SK-N-SH (cell line): Measurements from ENCODE around the gene CCDC154. TPM values are rescaled to one million over a fixed set of nuclear protein-coding genes. Genes with fewer than 3 reads are reported as not detected.

Source experiments
- CTCF ChIA-PET: fragments of 300-600, 350-600 bp; formaldehyde crosslinking; extraction: SDS; loops from one replicate; lab custom pipeline; 2021; lab: Yijun Ruan, JAX
- POLR2A ChIA-PET: fragments of 350-600 bp; sonication (Branson Sonifier 250); formaldehyde crosslinking; extraction: SDS; loops from one replicate; lab custom pipeline; 2020; ENCODE audit warnings: antibody characterized with exemption, inconsistent platforms; lab: Yijun Ruan, JAX
- DNase-seq: peaks from one replicate; pipeline ENCODE4 v3.0.0; 2012
- H2AFZ ChIP-seq: fragments of 200-600 bp; sonication (generic); 2 replicates; pipeline ENCODE4 v1.8.1; 2016; ENCODE audit warnings: antibody characterized with exemption, mild to moderate bottlenecking, low read depth
- H3F3A ChIP-seq: fragments of 200-600 bp; sonication (generic); replicated peaks from 2 replicates; pipeline ENCODE3; 2016; ENCODE audit warnings: antibody characterized with exemption, mild to moderate bottlenecking; ENCODE audit not compliant: insufficient read depth
- H3K27ac ChIP-seq, 2 experiments: fragments of 200-500 bp in 1 of 2; fragments of 200-600 bp in 1 of 2; sonication (Bioruptor generic) in 1 of 2; sonication (generic), shearing (Covaris generic) in 1 of 2; 2 replicates each; pipeline versions ENCODE4 v1.5.1 to v1.6.1; 2014 to 2016; ENCODE audit warnings: low read depth in 2 of 2, inconsistent platforms in 1 of 2, low read length in 1 of 2, mild to moderate bottlenecking in 1 of 2, mixed read lengths in 1 of 2
- H3K27me3 ChIP-seq: fragments of 200-600 bp; sonication (generic), shearing (Covaris generic); 2 replicates; pipeline ENCODE4 v1.6.1; 2016; ENCODE audit warnings: mixed run types; ENCODE audit not compliant: insufficient read depth
- H3K36me3 ChIP-seq, 2 experiments: fragments of 200-500 bp in 1 of 2; fragments of 200-600 bp in 1 of 2; sonication (Bioruptor generic) in 1 of 2; sonication (generic) in 1 of 2; replicated peaks in 1 of 2; 2 replicates each; pipeline versions ENCODE3 to v1.5.1; 2014 to 2016; ENCODE audit warnings: low read length in 1 of 2, mild to moderate bottlenecking in 1 of 2; ENCODE audit not compliant: insufficient read depth in 2 of 2, control insufficient read depth in 1 of 2
- H3K4me1 ChIP-seq, 2 experiments: fragments of 200-500 bp in 1 of 2; fragments of 200-600 bp in 1 of 2; sonication (Bioruptor generic) in 1 of 2; sonication (generic), shearing (Covaris generic) in 1 of 2; 2 replicates each; pipeline versions ENCODE4 v1.5.1 to v1.6.1; 2014 to 2016; ENCODE audit warnings: low read depth in 1 of 2, low read length in 1 of 2, mixed run types in 1 of 2; ENCODE audit not compliant: insufficient read depth in 2 of 2, control insufficient read depth in 1 of 2
- H3K4me2 ChIP-seq: fragments of 200-600 bp; sonication (generic), shearing (Covaris generic); 2 replicates; pipeline ENCODE4 v1.6.1; 2017; ENCODE audit warnings: mixed run types
- H3K4me3 ChIP-seq, 2 experiments: fragments of 200-500 bp in 1 of 2; fragments of 200-600 bp in 1 of 2; sonication (Bioruptor generic) in 1 of 2; sonication (generic), shearing (Covaris generic) in 1 of 2; 2 replicates each; pipeline versions ENCODE4 v1.5.1 to v1.8.1; 2014 to 2016; ENCODE audit warnings: low read depth in 2 of 2, inconsistent platforms in 1 of 2, low read length in 1 of 2, mild to moderate bottlenecking in 1 of 2, mixed read lengths in 1 of 2, moderate library complexity in 1 of 2
- H3K79me2 ChIP-seq: fragments of 200-600 bp; sonication (generic); 2 replicates; pipeline ENCODE4 v1.8.1; 2017; ENCODE audit warnings: mild to moderate bottlenecking; ENCODE audit not compliant: insufficient read depth
- H3K9ac ChIP-seq: fragments of 200-600 bp; sonication (generic); 2 replicates; pipeline ENCODE4 v1.6.1; 2017; ENCODE audit warnings: mixed run types
- H3K9me2 ChIP-seq: fragments of 200-600 bp; sonication (generic); 2 replicates; pipeline ENCODE4 v1.6.1; 2017; ENCODE audit warnings: mixed run types
- H3K9me3 ChIP-seq: fragments of 200-600 bp; sonication (generic); 2 replicates; pipeline ENCODE4 v1.6.1; 2017; ENCODE audit warnings: mixed run types, mild to moderate bottlenecking, moderate library complexity
- H4K20me1 ChIP-seq: fragments of 200-600 bp; sonication (generic); 2 replicates; pipeline ENCODE4 v1.6.1; 2017; ENCODE audit warnings: mild to moderate bottlenecking, mixed run types; ENCODE audit not compliant: insufficient read depth
- CHD2 ChIP-seq: fragments of 150-350 bp; IDR thresholded peaks from 2 replicates; pipeline ENCODE4 v1.6.1; 2018; ENCODE audit warnings: low read length; ENCODE audit not compliant: partially characterized antibody
- ELF1 ChIP-seq: IDR thresholded peaks from 2 replicates; pipeline ENCODE4 v1.4.0; 2012
- EP300 ChIP-seq, 2 experiments: IDR thresholded peaks; 2 replicates each; pipeline versions ENCODE4 v1.4.0 to v1.6.1; 2012; ENCODE audit warnings: borderline replicate concordance in 1 of 2, low read depth in 1 of 2, low read length in 1 of 2
- FOSL2 ChIP-seq: IDR thresholded peaks from 2 replicates; pipeline ENCODE4 v1.4.0; 2012; ENCODE audit warnings: low read depth, mild to moderate bottlenecking, moderate library complexity, borderline replicate concordance
- FOXM1 ChIP-seq: IDR thresholded peaks from 2 replicates; pipeline ENCODE4 v1.4.0; 2012; ENCODE audit warnings: low read depth, mild to moderate bottlenecking
- GABPA ChIP-seq: IDR thresholded peaks from 2 replicates; pipeline ENCODE4 v1.4.0; 2012; ENCODE audit warnings: low read depth, mild to moderate bottlenecking
- JUND ChIP-seq: IDR thresholded peaks from 2 replicates; pipeline ENCODE4 v1.4.0; 2012
- MXI1 ChIP-seq: IDR thresholded peaks from 2 replicates; pipeline ENCODE4 v1.6.1; 2012; ENCODE audit warnings: mild to moderate bottlenecking, low read depth, low read length, improper control_type of control experiment
- NRF1 ChIP-seq: IDR thresholded peaks from 2 replicates; pipeline ENCODE4 v1.6.1; 2012; ENCODE audit warnings: low read depth, mild to moderate bottlenecking, low read length
- PBX3 ChIP-seq: IDR thresholded peaks from 2 replicates; pipeline ENCODE4; 2012
- POLR2AphosphoS5 ChIP-seq: IDR thresholded peaks from 2 replicates; pipeline ENCODE4 v1.6.1; 2012; ENCODE audit warnings: low read depth, low read length
- RFX5 ChIP-seq: IDR thresholded peaks from 2 replicates; pipeline ENCODE4 v1.6.1; 2012; ENCODE audit warnings: mild to moderate bottlenecking, improper control_type of control experiment, low read length
- RXRA ChIP-seq: IDR thresholded peaks from 2 replicates; pipeline ENCODE4 v1.4.0; 2012; ENCODE audit warnings: low read depth, mild to moderate bottlenecking, borderline replicate concordance
- SIN3A ChIP-seq: IDR thresholded peaks from 2 replicates; pipeline ENCODE4 v1.6.1; 2012; ENCODE audit warnings: low read depth, mild to moderate bottlenecking, low read length, moderate library complexity, borderline replicate concordance
- SMC3 ChIP-seq: IDR thresholded peaks from 2 replicates; pipeline ENCODE4 v1.6.1; 2012; ENCODE audit warnings: low read depth, low read length, improper control_type of control experiment
- TAF1 ChIP-seq: IDR thresholded peaks from 2 replicates; pipeline ENCODE4 v1.6.1; 2012; ENCODE audit warnings: low read depth, mild to moderate bottlenecking, low read length, moderate library complexity, borderline replicate concordance
- USF2 ChIP-seq: fragments of 150-350 bp; IDR thresholded peaks from 2 replicates; pipeline ENCODE4 v1.6.1; 2017; ENCODE audit warnings: antibody characterized with exemption, low read length, low read depth, borderline replicate concordance
- ZBTB33 ChIP-seq: IDR thresholded peaks from 2 replicates; pipeline ENCODE4 v1.4.0; 2012; ENCODE audit warnings: low read depth, borderline replicate concordance
- WGBS: methylation state at CpG from one replicate; pipeline ENCODE4 v1.1.6; 2017; ENCODE audit warnings: low lambda C conversion rate; 5-methylcytosine and 5-hydroxymethylcytosine counted together
- polyA plus RNA-seq, 3 experiments: library from polyadenylated mRNA; depleted of rRNA; stranded (reverse); fragments of >200 nt; gene quantifications; 2 replicates each; pipeline ENCODE4 v1.2.3, GENCODE V29; 2012
- TF ChIP-seq, protein P1 (sequence below): fragments of 200-600 bp; sonication (generic); IDR thresholded peaks from 2 replicates; pipeline ENCODE4 v1.6.1; 2017; ENCODE audit warnings: antibody characterized with exemption, mild to moderate bottlenecking, moderate library complexity

The CCDC154 gene
- polyA plus RNA-seq, 1 of the 3 experiments (the other 2 are of a cell fraction) = 0.35 TPM

DNA sequence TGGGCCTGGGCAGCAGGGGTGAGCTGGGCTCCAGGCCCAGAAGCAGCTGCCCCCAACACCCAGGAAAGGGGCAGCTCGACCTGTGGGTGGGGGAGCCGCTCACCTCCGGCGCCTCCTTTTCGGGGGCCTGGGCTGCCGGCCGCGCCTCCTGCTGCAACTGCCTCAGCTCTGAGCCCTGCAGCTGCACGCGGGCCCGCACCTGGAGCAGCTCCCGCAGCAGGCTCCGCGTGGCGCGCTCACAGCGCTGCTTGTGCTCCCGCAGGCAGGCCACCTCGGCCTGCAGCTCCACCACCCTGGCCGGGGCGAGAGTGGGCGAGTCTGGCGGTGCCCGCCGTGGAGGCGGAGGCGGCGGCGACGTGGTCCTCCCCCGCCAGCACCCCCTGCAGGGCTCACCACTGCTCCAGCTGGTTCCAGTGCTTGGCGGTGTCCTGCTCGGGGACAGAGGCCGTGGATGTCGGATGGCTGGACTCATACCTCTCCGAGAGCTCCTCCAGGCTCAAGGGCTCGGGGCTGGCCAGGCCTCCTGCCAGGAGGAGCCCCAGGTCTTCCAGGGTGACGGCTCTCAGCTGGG, 868 bp downstream of the CCDC154 start:
- H2AFZ ChIP-seq = no peak overlapping the region
- TF ChIP-seq MXI1 = no peak
- TF ChIP-seq RFX5 = no peak
- no peak for TF ChIP-seq SMC3
- no peak for TF ChIP-seq FOXM1
- TF ChIP-seq, protein P1, sequence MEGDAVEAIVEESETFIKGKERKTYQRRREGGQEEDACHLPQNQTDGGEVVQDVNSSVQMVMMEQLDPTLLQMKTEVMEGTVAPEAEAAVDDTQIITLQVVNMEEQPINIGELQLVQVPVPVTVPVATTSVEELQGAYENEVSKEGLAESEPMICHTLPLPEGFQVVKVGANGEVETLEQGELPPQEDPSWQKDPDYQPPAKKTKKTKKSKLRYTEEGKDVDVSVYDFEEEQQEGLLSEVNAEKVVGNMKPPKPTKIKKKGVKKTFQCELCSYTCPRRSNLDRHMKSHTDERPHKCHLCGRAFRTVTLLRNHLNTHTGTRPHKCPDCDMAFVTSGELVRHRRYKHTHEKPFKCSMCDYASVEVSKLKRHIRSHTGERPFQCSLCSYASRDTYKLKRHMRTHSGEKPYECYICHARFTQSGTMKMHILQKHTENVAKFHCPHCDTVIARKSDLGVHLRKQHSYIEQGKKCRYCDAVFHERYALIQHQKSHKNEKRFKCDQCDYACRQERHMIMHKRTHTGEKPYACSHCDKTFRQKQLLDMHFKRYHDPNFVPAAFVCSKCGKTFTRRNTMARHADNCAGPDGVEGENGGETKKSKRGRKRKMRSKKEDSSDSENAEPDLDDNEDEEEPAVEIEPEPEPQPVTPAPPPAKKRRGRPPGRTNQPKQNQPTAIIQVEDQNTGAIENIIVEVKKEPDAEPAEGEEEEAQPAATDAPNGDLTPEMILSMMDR = no peak
- TF ChIP-seq PBX3 = no peak
- no peak for TF ChIP-seq RXRA
- no peaks in the 10 kb centered on the region for H3K79me2 ChIP-seq
- no peak for DNase-seq
- peaks cover 0 to 6% of the 10 kb centered on the region in 2 experiments for H3K36me3 ChIP-seq
- no peak overlapping the region for H3K4me3 ChIP-seq
- H3F3A ChIP-seq = no peaks in the 10 kb centered on the region
- H3K9me3 ChIP-seq = no peaks in the 10 kb centered on the region
- H3K4me2 ChIP-seq = no peak overlapping the region
- no peaks in the 10 kb centered on the region for H4K20me1 ChIP-seq
- no peaks in the 10 kb centered on the region for H3K4me1 ChIP-seq
- POLR2A ChIA-PET = interaction anchor here (1.4 kb wide), 1 partner anchor 22 kb away, joined by 6 read pairs; the partner anchor contains the start of gene UQCC4
- H3K9ac ChIP-seq = no peak overlapping the region
- H3K27ac ChIP-seq = no peak overlapping the region
- CTCF ChIA-PET = interaction anchor here (0.6 kb wide), 1 partner anchor 74 kb away, joined by 3 read pairs; no protein-coding TSS in a partner anchor
- 86% methylated on average over 30 of the region's 38 CpGs for WGBS
- H3K27me3 ChIP-seq = no peaks in the 10 kb centered on the region
- H3K9me2 ChIP-seq = no peaks in the 10 kb centered on the region

- no peak for DNase-seq
- no peak overlapping the region for H3K27ac ChIP-seq
- H3F3A ChIP-seq = no peaks in the 10 kb centered on the region
- no peaks in the 10 kb centered on the region; a peak in 1 of 4 replicates for H3K4me1 ChIP-seq
- WGBS = 68% methylated on average over 8 of the region's 24 CpGs
- no peak overlapping the region for H3K4me3 ChIP-seq
- no peaks in the 10 kb centered on the region for H4K20me1 ChIP-seq
- H3K9me2 ChIP-seq = no peaks in the 10 kb centered on the region
- peaks cover 0 to 6% of the 10 kb centered on the region in 2 experiments for H3K36me3 ChIP-seq
- H3K27me3 ChIP-seq = no peaks in the 10 kb centered on the region
- no peak overlapping the region for H3K4me2 ChIP-seq
- TF ChIP-seq ZBTB33 = no peak
- TF ChIP-seq FOSL2 = no peak
- TF ChIP-seq POLR2AphosphoS5 = no peak
- no peak for TF ChIP-seq CHD2
- TF ChIP-seq USF2 = no peak
- no peak for TF ChIP-seq GABPA
- TF ChIP-seq, protein P1 = no peak
- TF ChIP-seq SIN3A = no peak
- no peak for TF ChIP-seq TAF1
- no peak for TF ChIP-seq ELF1
- no peak for TF ChIP-seq NRF1
- no peak for TF ChIP-seq JUND
- no peak for TF ChIP-seq EP300 (IDR thresholded peaks at IDR 0.05; ENCODE audit: borderline replicate concordance in 1 of 2, low read depth in 1 of 2, low read length in 1 of 2)
- no peaks in the 10 kb centered on the region for H3K79me2 ChIP-seq
- ChIA-PET CTCF (no interaction called here), POLR2A (no interaction called here)
- H3K9me3 ChIP-seq = no peaks in the 10 kb centered on the region
- H2AFZ ChIP-seq = no peak overlapping the region
- no peak overlapping the region for H3K9ac ChIP-seq
These were observed 1.7 kb downstream of the CCDC154 start for GRCh38 chr16:1442697-1443096.
